Gastrocnemius medialis (tissue), 4 donors: Measurements from ENCODE around the gene NLGN3. TPM values are rescaled to one million over a fixed set of nuclear protein-coding genes. Genes with fewer than 3 reads are reported as not detected.

ENCODE experiments used
- ATAC-seq, 2 donors: fragments of 150-250 bp; one replicate each; pipeline ENCODE4 v1.9.1; 2016
- DNase-seq, 2 donors: peaks; one replicate each; pipeline ENCODE4 v3.0.0-alpha.2; 2019
- H3K27ac ChIP-seq, 4 donors: fragments of 200-600 bp; sonication (generic); 1 replicate in 1 of 4; 2 replicates in 3 of 4; pipeline ENCODE4 v1.5.1; 2016 to 2018; ENCODE audit warnings: mild to moderate bottlenecking in 2 of 4, moderate library complexity in 1 of 4
- H3K27me3 ChIP-seq, 3 donors: fragments of 200-600 bp; sonication (generic) in 2 of 3; 1 replicate in 1 of 3; 2 replicates in 2 of 3; pipeline versions ENCODE4 v1.5.1 to v1.6.0; 2016 to 2019; ENCODE audit warnings: mild to moderate bottlenecking in 1 of 3, moderate library complexity in 1 of 3
- H3K36me3 ChIP-seq, 2 donors: fragments of 200-600 bp; sonication (generic) in 1 of 2; one replicate each; pipeline ENCODE4 v1.5.1; 2017 to 2018
- H3K4me1 ChIP-seq, 2 donors: fragments of 200-600 bp; sonication (generic) in 1 of 2; one replicate each; pipeline ENCODE4 v1.5.1; 2016 to 2017; ENCODE audit warnings: mild to moderate bottlenecking in 2 of 2
- H3K4me3 ChIP-seq, 4 donors: fragments of 200-600 bp; sonication (generic) in 3 of 4; 1 replicate in 1 of 4; 2 replicates in 3 of 4; pipeline ENCODE4 v1.5.1; 2016 to 2019; ENCODE audit warnings: mild to moderate bottlenecking in 2 of 4
- H3K9me3 ChIP-seq, 3 donors: fragments of 200-600 bp; sonication (generic) in 2 of 3; 1 replicate in 1 of 3; 2 replicates in 2 of 3; pipeline ENCODE4 v1.5.1; 2016 to 2019
- POLR2A ChIP-seq, 2 donors: fragments of 450-650 bp; IDR thresholded peaks; one replicate each; pipeline ENCODE4 v1.6.1; 2017; ENCODE audit warnings: antibody characterized with exemption in 2 of 2, mild to moderate bottlenecking in 2 of 2, moderate library complexity in 2 of 2
- in situ Hi-C, 4 donors: fragments of 200-750 bp; cut with MboI; loops; one replicate each; pipeline versions ENCODE4 v1.15.0 to v1.8.0; 2017; ENCODE audit warnings: low sequenced_read_pairs in 4 of 4
- intact Hi-C: fragments of 100-400 bp; cut with DNase I; formaldehyde crosslinking; loops from one replicate; pipeline ENCODE4 v1.15.1; 2023; ENCODE audit warnings: low total_unique reads
- total RNA-seq, 4 donors: library from RNA; depleted of rRNA; stranded (reverse); fragments of >200 nt; gene quantifications; one replicate each; pipeline versions ENCODE4 v1.1.0 to v1.2.3, GENCODE V29; 2016
- TF ChIP-seq, protein P1 (sequence below), 5 experiments: fragments of 450-650 bp in 3 of 5; fragments of 200-600 bp in 2 of 5; sonication (generic) in 2 of 5; IDR thresholded peaks in 4 of 5; conservative IDR thresholded peaks in 1 of 5; 1 replicate in 4 of 5; 2 replicates in 1 of 5; pipeline ENCODE4 v1.5.1; 2016 to 2019; ENCODE audit warnings: antibody characterized with exemption in 5 of 5, mild to moderate bottlenecking in 3 of 5, moderate library complexity in 3 of 5

Gene NLGN3
- total RNA-seq, 4 donors from 2014 or later, result 0.31 to 0.39 (median 0.31) TPM; not detected in 1

DNA sequence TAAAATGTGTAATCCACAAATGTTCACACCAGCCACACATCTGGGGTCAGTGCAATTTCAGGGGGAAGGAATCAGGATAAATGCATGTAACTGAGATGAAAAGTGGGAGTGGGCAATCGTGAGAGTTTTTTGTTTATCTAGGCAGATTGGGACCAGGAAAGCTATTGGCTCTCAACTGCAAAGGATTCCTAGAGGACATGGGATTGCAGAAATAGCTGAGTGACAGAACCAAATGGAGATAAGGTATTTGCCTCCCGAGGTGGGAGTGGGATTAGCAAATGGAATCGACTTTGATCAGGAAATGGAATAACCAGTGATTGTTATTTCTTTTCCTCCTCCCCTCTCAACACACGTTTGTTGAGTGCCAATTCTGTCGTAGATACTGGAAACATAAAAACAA, 39.5 kb downstream of the NLGN3 start:
- TF ChIP-seq, protein P1, sequence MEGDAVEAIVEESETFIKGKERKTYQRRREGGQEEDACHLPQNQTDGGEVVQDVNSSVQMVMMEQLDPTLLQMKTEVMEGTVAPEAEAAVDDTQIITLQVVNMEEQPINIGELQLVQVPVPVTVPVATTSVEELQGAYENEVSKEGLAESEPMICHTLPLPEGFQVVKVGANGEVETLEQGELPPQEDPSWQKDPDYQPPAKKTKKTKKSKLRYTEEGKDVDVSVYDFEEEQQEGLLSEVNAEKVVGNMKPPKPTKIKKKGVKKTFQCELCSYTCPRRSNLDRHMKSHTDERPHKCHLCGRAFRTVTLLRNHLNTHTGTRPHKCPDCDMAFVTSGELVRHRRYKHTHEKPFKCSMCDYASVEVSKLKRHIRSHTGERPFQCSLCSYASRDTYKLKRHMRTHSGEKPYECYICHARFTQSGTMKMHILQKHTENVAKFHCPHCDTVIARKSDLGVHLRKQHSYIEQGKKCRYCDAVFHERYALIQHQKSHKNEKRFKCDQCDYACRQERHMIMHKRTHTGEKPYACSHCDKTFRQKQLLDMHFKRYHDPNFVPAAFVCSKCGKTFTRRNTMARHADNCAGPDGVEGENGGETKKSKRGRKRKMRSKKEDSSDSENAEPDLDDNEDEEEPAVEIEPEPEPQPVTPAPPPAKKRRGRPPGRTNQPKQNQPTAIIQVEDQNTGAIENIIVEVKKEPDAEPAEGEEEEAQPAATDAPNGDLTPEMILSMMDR (IDR thresholded peaks at IDR 0.05 in 4 of 5, conservative IDR thresholded peaks at IDR 0.05 in 1 of 5), result no peak
- no peak for TF ChIP-seq POLR2A (IDR thresholded peaks at IDR 0.05)
- Histone ChIP-seq H3K4me3 (no peak overlapping the region), H3K36me3 (no peaks in the 10 kb centered on the region), H3K9me3 (no peaks in the 10 kb centered on the region), H3K4me1 (no peaks in the 10 kb centered on the region), H3K27ac (no peak overlapping the region), H3K27me3 (no peaks in the 10 kb centered on the region)
- no peak for DNase-seq
- in situ Hi-C loops, result loop anchor here in 2 of 4 donors (25.0 kb wide), 1 partner anchor 422 kb away; no protein-coding TSS in a partner anchor
- intact Hi-C loops, result loop anchor here (5.0 kb wide), 2 partner anchors 68 to 1052 kb away; partner anchors contain the start of genes IGBP1 and ZMYM3
- no peak for ATAC-seq

DNA sequence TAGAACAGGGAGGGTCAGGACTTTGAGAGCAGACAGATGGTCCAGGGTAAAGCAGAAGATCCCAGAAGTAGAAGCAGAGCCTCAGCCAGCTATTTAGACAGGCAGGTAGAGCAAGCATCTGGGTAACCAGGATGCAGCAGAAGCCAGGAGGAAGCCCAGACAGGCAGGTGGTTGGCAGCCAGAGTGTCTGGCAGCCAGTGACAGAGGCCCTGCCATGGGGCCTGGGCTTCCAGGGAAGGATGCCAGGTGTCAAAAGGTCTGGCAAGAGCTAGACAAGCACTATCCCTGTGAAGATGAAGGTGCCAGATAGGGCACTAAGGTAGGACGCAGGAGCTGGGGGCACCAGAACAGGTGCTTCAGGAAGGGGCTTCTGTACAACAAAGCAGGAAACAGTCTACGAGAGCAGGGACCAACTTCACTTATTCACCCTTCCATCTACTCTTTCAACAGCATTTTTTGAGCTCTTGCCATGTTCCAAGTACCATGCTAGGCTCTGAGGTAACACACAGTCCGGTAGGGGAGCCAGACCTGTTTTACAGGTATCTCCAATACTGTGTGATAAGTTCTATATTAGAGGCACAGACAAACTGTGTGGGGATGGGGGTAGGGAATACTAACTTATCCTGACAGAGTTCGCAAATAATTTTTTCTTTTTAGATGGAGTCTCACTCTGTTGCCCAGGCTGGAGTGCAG, 40.3 kb downstream of the NLGN3 start:
- H3K27me3 ChIP-seq, result no peaks in the 10 kb centered on the region
- no peaks in the 10 kb centered on the region for H3K9me3 ChIP-seq
- TF ChIP-seq, protein P1 (IDR thresholded peaks at IDR 0.05 in 4 of 5, conservative IDR thresholded peaks at IDR 0.05 in 1 of 5), result no peak
- TF ChIP-seq POLR2A (IDR thresholded peaks at IDR 0.05), result no peak
- in situ Hi-C loops (loop anchor here in 2 of 4 donors (25.0 kb wide), 1 partner anchor 423 kb away; no protein-coding TSS in a partner anchor), intact Hi-C loops (loop anchor here (5.0 kb wide), 2 partner anchors 67 to 1053 kb away; partner anchors contain the start of genes IGBP1 and ZMYM3)
- H3K4me1 ChIP-seq, result no peaks in the 10 kb centered on the region
- ATAC-seq (no peak), DNase-seq (no peak)
- H3K36me3 ChIP-seq, result no peaks in the 10 kb centered on the region
- no peak overlapping the region for H3K27ac ChIP-seq
- H3K4me3 ChIP-seq, result no peak overlapping the region

- TF ChIP-seq POLR2A (IDR thresholded peaks at IDR 0.05), result no peak
- TF ChIP-seq, protein P1 (IDR thresholded peaks at IDR 0.05 in 4 of 5, conservative IDR thresholded peaks at IDR 0.05 in 1 of 5), result no peak
- no peaks in the 10 kb centered on the region for H3K27me3 ChIP-seq
- H3K9me3 ChIP-seq, result no peaks in the 10 kb centered on the region
- no peaks in the 10 kb centered on the region for H3K36me3 ChIP-seq
- intact Hi-C loops (no loop called here), in situ Hi-C loops (loop anchor here in 2 of 4 donors (25.0 kb wide), 1 partner anchor 429 kb away; no protein-coding TSS in a partner anchor)
- no peak for DNase-seq
- H3K4me3 ChIP-seq, result no peak overlapping the region
- no peaks in the 10 kb centered on the region for H3K4me1 ChIP-seq
- ATAC-seq, result no peak
- no peak overlapping the region for H3K27ac ChIP-seq
These were observed 46.6 kb downstream of the NLGN3 start for GRCh38 chrX:71191248-71191647.

DNA sequence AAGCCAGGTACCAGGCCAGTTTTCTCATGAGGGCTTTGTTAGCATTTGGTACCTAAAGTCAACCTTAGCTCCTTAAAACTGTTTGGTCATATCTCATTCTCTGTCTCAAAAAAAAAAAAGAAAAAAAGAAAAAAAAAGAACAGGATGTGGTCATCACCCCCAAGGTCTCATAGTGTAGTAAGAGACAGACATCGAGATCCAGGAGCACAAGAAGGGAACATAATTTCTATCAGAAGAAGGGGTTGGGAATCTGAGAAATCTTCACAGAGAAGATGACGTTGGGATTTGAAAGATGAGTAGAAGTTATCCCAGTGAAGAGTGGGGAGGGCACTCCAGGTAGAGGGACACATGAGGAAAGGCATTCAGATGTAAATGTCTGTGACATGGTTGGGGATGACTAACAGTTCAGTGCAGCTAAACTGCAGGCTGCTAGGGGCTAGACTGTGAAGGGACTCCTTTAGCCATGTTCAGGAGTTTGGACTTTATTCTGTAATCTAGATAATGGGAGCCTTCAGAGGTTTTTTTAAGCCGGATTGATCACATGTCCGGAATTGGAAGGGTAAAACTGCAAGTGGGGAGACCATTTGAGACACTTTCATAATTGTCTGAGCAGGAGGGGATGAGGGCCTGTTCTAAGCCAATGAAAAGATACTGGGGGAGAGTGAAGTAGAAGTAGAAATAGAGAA, 51.5 kb downstream of the NLGN3 start:
- H3K27ac ChIP-seq, result no peak overlapping the region
- no peaks in the 10 kb centered on the region for H3K4me1 ChIP-seq
- DNase-seq (no peak), ATAC-seq (no peak)
- intact Hi-C loops, result no loop called here
- H3K4me3 ChIP-seq, result no peak overlapping the region
- TF ChIP-seq, protein P1 (IDR thresholded peaks at IDR 0.05 in 4 of 5, conservative IDR thresholded peaks at IDR 0.05 in 1 of 5), result no peak
- TF ChIP-seq POLR2A (IDR thresholded peaks at IDR 0.05), result no peak
- in situ Hi-C loops, result loop anchor here in 2 of 4 donors (25.0 kb wide), 1 partner anchor 434 kb away; no protein-coding TSS in a partner anchor
- H3K9me3 ChIP-seq, result no peaks in the 10 kb centered on the region
- no peaks in the 10 kb centered on the region for H3K36me3 ChIP-seq
- no peaks in the 10 kb centered on the region for H3K27me3 ChIP-seq
